SK-N-MC (cell line): ENCODE data around the gene ASTN2.

Experiments used
- EZH2 ChIP-seq: fragments of 200-600 bp; sonication (generic); IDR thresholded peaks from one replicate; pipeline ENCODE4 v1.6.1; 2017; ENCODE audit warnings: antibody characterized with exemption
- FOXP2 ChIP-seq: optimal IDR thresholded peaks from 2 replicates; pipeline ENCODE3; 2011; ENCODE audit warnings: mild to moderate bottlenecking, moderate library complexity; ENCODE audit not compliant: insufficient read depth; ENCODE audit errors: extremely low read length, control extremely low read depth
- POLR2AphosphoS5 ChIP-seq: IDR thresholded peaks from 2 replicates; pipeline ENCODE4 v1.6.1; 2012; ENCODE audit warnings: mild to moderate bottlenecking, low read depth, low read length, borderline replicate concordance

DNA sequence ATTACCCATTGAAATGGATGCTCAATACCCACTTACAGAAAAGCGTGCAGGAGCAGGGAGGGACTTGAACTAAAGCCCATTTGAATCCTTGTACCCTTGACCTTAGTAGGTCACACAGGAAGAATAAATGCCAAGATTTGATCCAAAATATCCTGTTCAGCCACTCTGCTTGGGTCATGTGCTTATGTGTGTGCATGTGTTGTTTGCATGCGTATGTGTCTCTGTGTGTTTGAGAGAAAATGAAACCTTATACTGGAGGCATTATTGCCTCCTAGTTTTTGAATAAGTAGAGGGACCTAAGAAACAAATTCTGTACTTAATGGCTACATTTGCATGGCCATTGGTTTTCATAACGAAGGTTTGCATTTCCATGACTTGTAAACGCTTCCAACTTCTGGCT is 791.1 kb downstream of the ASTN2 start:
- TF ChIP-seq POLR2AphosphoS5, result no peak
- TF ChIP-seq EZH2, result no peak
- TF ChIP-seq FOXP2, result no peak
